Stimulated activated CD4-positive, alpha-beta T cell treated with anti-CD3 and anti-CD28 coated beads, Interleukin-12 subunit alpha, Interleukin-12 subunit beta, amount 100 ng/mL, for 48 hours (primary cell): ENCODE results near the gene PLEKHA4.
"Not testable (repeated sequence)": the region's sequence is repeated elsewhere in the genome, so short reads cannot be mapped to it uniquely, and the experiment has no call there.

Experiments
- DNase-seq, 3 donors: peaks; one replicate each; pipeline ENCODE4 v3.0.0-alpha.2; 2020; ENCODE audit warnings: low read depth in 2 of 3, low spot score in 1 of 3

The PLEKHA4 gene

DNA sequence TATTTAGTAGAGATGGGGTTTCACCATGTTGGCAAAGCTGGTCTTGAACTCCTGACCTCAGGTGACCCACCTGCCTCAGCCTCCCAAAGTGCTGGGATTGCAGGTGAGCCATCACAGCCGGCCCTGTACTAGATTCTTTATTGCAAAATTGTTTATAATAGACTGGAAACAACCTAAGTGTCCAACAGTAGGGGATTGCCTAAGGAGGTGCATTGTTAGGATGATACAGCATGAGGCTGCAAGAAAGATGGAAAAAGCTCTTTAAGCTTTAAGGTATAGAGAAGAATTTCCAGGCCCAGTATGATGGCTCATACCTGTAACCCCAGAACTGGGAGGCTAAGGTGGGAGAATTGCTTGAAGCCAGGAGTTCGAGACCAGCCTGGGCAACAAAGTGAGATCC lies 65.8 kb downstream of the PLEKHA4 start:
- DNase-seq, result no peak

DNA sequence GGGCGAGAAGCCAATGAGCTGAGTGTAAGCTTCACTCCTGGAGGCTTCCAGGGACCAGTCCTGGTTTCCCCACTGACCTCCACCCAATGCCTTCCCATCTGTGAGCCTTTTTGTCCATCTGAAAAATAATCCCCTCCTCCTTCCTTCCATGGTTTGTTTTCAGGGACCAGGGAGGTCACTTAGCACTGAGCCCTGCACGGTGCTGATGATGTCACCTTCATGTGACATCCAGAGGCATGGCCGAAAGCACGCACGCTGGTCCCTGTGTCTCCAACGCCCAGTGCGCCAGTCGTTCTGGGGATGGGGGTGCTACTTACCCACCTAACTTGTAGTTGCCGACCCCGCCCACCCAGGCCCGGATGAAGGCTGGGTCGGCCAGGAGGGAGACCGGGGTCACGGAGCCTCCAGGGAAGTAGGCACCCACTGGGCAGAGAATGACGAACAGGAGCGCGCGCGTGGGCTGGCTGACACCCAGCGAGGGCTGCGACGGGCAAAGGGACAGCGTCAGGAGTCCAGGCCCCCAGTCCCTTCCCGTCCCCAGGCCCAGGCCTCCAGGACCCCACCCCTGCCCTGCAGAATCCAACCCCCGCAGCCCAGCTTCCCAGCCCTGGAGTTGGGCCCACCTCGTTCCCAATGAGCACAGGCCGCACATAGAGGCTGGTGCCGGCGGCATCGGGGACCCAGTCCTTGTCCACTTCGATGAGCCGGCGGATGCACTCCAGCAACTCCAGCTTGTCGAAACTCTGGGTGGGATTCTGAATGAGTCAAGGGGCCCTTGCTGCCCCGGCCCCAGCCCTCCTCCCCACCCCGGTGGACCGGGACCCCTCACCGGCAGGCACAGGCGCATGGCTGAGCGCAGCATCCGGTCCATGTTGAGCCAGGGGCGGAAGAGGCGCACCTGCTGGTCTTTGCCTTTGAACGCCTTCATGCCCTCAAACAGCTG lies 68.8 kb downstream of the PLEKHA4 start:
- DNase-seq, result no peak

DNA sequence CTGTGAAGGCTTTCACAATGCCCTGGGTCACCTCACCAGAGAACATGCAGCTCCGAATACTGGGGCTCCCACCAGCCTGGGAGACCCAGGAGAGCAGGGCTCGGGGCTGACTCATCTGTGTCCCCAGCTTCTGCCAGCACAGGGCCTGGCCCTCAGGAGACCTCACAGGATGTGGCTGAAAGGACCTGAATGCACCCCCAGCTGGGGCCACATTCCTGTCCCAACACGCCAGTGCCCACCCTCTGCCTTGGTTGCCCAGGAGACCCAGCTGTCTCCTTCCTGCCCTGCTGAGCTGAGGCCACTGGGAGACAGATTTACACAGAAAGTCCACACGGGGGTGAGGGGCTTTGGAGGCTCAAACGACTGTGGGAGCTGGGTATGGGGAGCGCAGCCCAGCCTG lies 69.5 kb downstream of the PLEKHA4 start:
- no peak for DNase-seq

DNA sequence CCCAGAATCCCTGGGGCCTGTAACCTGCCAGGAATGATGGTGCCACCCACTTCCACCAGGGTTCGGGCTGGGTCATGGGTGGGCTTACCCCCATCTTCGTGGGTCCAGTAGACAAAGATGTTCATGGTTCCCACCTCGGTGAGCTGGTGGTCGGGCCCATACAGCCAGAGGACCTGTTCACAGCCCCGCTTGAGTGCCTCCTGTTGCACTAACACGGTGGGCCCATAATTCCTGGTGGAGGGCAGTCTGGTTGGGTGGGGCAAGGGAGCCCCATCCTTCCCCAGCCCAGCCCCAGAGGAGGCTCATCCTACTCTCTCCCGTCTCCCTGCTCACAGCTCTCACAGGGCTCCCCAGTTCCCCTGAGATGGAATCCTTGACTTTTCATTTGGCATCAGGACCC lies 71.3 kb downstream of the PLEKHA4 start:
- DNase-seq, result no peak

GRCh38 chr19:48796298-48797083 lies 71.9 kb downstream of the PLEKHA4 start:
- no peak for DNase-seq

DNA sequence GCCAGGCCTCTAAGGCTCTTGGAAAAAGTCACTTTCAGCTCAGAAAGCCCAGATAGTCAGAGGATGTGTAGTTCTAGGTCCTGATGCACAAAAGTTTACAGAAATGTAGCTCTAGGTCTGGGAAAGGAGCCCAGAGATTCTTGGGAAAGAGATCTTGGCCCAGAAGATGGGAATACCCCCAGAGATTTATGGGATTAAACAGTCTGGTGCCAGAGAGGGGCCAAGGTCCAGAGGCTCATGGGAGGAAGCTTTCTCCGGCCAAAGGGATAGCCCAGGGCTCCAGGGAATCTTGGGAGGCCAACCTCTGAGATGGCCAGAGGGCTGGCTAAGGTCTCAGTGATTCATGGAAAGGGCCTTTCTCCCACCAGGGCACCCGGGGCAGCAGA lies 72.7 kb downstream of the PLEKHA4 start:
- no peak for DNase-seq

DNA sequence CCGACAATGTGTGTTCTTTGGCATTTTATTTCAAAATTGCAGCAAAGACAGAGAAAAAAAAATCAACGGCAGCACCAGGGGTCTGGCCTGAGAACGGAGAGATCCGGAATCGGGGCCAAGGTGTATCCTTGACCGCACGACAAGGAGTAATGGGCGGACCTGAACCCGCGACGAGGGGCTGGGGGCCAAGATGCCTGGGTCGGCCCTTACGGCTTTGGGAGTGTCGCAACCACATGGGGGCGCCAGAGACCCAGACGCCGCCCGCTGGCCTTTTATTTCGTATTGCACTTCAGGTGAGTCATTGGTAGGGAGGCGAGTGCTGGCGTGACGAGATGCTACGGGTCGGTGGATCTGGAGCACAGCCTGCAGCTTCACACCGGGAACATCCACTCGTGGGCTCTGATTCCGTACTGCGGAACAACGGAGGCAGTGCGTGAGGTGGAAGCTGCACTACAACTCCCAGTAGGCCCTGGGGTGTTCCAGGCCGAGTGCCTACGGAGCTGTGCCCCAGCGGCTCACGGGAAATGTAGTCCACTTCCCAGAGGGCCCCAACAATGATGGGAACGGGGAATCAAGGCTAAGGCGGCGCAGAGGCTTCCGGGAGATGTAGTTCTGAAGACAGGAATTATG lies 73.2 kb downstream of the PLEKHA4 start:
- peak; percentile 74 to 80 (median 80) for DNase-seq

- no peak for DNase-seq
Observed at GRCh38 chr19:48794291-48794690, 74.1 kb downstream of the PLEKHA4 start.

- no peak for DNase-seq
Observed at GRCh38 chr19:48793271-48793670, 75.1 kb downstream of the PLEKHA4 start.

GRCh38 chr19:48787331-48787730 lies 81.1 kb downstream of the PLEKHA4 start:
- DNase-seq, result not testable (repeated sequence)
